HG02970 (cell line): ENCODE data around the gene ZCCHC2.

ENCODE experiments used
- ATAC-seq: cut with Tn5 transposase; IDR thresholded peaks from one replicate; pipeline ENCODE4 v1.9.1; 2021; ENCODE audit warnings: mild to moderate bottlenecking, moderate library complexity, moderate number of reproducible peaks; ENCODE audit not compliant: unreplicated experiment, low FRiP score

The ZCCHC2 gene

GRCh38 chr18:62574776-62575175, 52.0 kb downstream of the ZCCHC2 start:
- no peak for ATAC-seq

GRCh38 chr18:62576271-62576670, 53.4 kb downstream of the ZCCHC2 start:
- no peak for ATAC-seq

GRCh38 chr18:62576845-62577512, 54.2 kb downstream of the ZCCHC2 start:
- ATAC-seq, result no peak

DNA sequence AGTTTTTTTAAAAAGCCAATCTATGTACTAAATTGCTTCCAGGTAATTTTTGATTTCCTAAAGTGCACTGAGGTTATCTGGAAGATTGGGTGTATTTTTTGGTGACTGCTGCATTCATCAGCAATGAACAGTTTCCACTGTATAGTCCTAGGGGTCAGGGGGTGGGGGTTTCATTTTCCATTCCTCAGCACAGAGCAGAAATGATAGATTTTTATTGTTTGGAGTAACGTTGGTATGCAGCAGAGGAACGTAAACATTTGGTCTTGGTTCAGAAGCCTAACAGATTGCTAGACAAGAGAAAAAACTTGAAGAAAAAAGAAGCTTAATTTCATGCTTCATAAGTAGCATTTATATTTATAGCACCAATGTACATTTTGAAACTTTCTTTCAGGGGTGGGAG, 54.9 kb downstream of the ZCCHC2 start:
- ATAC-seq, result no peak

GRCh38 chr18:62578980-62579511, 56.2 kb downstream of the ZCCHC2 start:
- no peak for ATAC-seq

DNA sequence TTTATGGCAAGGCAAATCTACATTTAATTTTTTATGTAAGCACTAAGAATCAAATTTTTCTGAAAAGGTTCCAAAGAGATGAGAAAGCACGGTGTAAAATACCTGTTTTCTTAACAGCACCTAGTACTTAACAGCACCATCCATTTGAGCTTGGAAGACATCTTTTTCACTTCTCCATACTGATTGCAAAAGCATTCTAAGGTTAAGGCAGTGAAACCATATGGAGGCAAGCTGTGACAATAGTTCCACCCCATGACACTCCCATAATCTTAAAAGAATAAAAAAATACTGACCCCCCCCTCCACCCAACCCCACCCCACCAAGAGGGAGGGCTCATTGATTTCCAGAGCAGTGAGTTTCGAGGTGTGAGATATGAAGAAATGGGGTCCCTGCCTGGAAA, 60.6 kb downstream of the ZCCHC2 start:
- ATAC-seq, result no peak

DNA sequence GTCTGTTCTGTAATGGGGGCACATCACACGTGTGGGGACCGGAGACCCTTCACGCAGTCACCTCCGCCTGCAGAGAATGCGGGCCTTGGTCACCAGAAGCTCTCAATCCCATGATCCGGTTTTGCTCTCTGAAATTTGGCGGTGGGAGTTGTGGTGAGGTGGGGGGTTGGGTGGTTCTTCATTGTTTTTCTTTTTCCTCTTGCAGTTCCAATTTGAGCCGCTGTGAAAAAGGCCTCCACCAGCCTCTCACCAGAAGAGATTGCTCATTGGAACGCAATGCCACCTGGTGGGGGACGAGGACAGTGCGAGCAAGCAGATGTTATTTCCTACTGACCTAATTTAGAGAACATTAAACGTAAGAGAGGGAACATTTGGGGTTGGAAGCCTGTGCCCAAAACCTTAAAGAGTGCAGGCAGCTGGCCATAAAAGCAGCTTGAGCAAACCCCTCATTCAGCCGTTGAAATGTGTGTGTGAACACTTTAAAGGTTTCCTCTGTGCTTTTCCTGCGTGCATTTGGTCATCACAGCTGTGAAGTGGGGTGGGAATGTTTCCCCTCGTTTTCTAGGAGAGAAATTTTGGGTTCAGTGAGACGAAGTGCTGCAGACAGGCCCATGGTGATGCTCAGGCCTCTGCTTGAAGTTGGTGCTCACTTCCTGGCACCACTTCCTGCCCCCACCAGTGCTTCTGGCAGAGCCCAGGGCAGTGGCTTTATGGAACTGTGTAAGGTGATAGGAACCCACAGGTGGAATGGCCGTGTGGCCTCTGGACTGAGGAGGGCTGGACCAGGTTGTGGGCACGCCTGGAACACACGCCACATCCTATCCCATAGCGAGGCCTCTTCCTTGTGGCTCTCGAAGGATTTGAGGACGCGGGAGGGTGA, 61.7 kb downstream of the ZCCHC2 start:
- ATAC-seq, result no peak

GRCh38 chr18:62585274-62586150, 62.7 kb downstream of the ZCCHC2 start:
- ATAC-seq, result peak; percentile 33

GRCh38 chr18:62586151-62586774, 63.4 kb downstream of the ZCCHC2 start:
- peak; percentile 66 for ATAC-seq

- ATAC-seq, result no peak
Observed at GRCh38 chr18:62586781-62587487, 64.1 kb downstream of the ZCCHC2 start.

GRCh38 chr18:62587689-62588088, 64.9 kb downstream of the ZCCHC2 start:
- ATAC-seq, result no peak

DNA sequence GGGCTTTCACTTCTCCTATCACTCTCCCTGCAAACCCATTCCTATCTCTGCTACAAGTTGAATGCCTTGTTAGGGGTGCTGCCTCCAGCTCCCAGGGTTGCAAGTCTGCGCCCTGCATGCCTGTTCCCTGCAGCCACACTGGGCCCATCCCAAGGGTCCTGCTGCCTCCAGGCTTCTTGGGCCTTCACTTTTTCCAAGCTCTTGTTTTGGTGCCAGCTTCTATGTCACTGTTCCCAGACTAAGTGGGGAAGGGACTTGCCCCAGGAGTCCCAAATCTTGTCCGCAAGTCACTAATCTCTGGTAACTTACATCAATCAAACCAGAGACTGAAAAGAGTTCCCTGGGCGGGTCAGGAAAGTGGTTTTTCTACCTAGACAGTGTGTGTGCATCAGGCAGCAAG, 65.4 kb downstream of the ZCCHC2 start:
- ATAC-seq, result no peak

- ATAC-seq, result no peak
Observed at GRCh38 chr18:62590799-62591590, 68.2 kb downstream of the ZCCHC2 start.

DNA sequence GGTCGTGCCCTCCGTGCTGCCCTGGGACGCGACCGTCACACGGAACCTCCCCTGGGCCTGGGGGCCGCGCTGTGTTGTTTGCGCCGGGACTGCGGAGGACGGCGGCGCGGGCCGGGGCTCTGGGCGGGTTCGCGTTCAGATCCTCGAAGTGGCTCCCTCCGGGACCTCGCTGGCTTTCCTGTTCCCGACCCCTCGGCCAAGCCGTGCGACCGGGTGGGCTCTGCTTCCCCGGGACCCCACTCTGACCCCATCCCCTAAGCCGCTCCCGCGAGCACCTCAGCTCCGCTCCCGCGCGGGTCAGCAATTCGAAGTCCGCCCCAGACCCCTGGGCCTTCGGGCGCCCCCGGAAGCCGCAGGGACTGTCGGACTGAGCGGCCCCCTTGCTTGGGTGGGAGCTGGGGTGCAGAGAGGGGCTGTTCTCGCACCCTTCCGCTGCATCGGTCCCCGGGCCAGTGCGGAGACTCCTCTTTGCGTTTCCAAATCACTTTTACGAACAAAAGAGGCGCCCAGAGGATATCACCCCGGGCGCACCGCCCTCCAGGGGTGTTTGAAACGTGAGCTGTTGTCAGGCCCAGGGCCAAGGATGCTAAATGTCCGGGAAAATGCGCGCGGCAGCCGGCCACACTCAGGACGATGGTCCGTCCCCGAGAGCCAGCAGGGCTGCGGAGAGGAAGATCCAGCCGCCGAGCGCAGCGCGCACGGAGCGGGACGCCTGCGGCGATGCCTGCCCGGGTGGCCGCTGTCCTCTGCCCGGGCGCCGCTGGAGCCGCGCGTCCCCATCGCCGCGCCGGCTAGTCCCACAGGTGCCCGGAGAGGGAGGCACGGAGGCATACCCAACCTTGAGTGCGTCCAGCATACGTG, 73.5 kb downstream of the ZCCHC2 start:
- no peak for ATAC-seq

- ATAC-seq, result no peak
Observed at GRCh38 chr18:62601871-62602270, 79.0 kb downstream of the ZCCHC2 start.

GRCh38 chr18:62602706-62603105, 79.9 kb downstream of the ZCCHC2 start:
- no peak for ATAC-seq

- ATAC-seq, result no peak
Observed at GRCh38 chr18:62603211-62603610, 80.4 kb downstream of the ZCCHC2 start.

- no peak for ATAC-seq
Observed at GRCh38 chr18:62603979-62604378, 81.2 kb downstream of the ZCCHC2 start.
